Measurements from ENCODE around the gene EGFR.

- TF ChIP-seq EP300 (IDR thresholded peaks at IDR 0.05) (no peak), CTCF (IDR thresholded peaks at IDR 0.05) (no peak), POLR2A (IDR thresholded peaks at IDR 0.05) (no peak), POLR2AphosphoS5 (IDR thresholded peaks at IDR 0.05) (peak in 3 of 4 donors; percentile 54 to 81 (median 55))
Observed at GRCh38 chr7:55065079-55065478, 46.3 kb downstream of the EGFR start.

All from sigmoid colon (tissue), 4 donors.